Gastroesophageal sphincter (tissue), 3 donors: Measurements from ENCODE around the gene PLAU.

ENCODE experiments used
- CTCF ChIP-seq, 4 experiments: fragments of 200-600 bp in 2 of 4; fragments of 450-650 bp in 2 of 4; sonication (generic) in 1 of 4; IDR thresholded peaks; one replicate each; pipeline ENCODE4 v1.5.1; 2017 to 2019; ENCODE audit warnings: antibody characterized with exemption in 4 of 4, mild to moderate bottlenecking in 2 of 4, moderate library complexity in 2 of 4
- POLR2AphosphoS5 ChIP-seq: sonication (generic); formaldehyde crosslinking; IDR thresholded peaks from one replicate; pipeline ENCODE4 v1.6.1; 2017; ENCODE audit warnings: antibody characterized with exemption

- no peak for TF ChIP-seq CTCF (IDR thresholded peaks at IDR 0.05)
- TF ChIP-seq POLR2AphosphoS5, result no peak
These were observed 550 bp upstream of the PLAU start for GRCh38 chr10:73910401-73910763.
